IPS DF 4.7 (cell line): ENCODE measurements around the gene DSTYK.

Experiments
- DNase-seq: peaks from one replicate; pipeline ENCODE4 v3.0.0-alpha.2; 2013; ENCODE audit warnings: low spot score; ENCODE audit errors: extremely low read depth

The DSTYK gene

GRCh38 chr1:205129447-205130029 lies 82.0 kb downstream of the DSTYK start:
- DNase-seq = no peak

GRCh38 chr1:205128050-205128449 lies 83.5 kb downstream of the DSTYK start:
- no peak for DNase-seq

GRCh38 chr1:205127646-205128045 lies 83.9 kb downstream of the DSTYK start:
- DNase-seq = no peak

- DNase-seq = no peak
These were observed 86.8 kb downstream of the DSTYK start for GRCh38 chr1:205124726-205125125.

- DNase-seq = no peak
These were observed 89.0 kb downstream of the DSTYK start for GRCh38 chr1:205122489-205122882.

- DNase-seq = peak; percentile 78
These were observed 89.6 kb downstream of the DSTYK start, which contains the start of gene RBBP5 for GRCh38 chr1:205121660-205122488. Gene RBBP5, minus strand, starts transcription at chr1:205121978. Its CDS starts 105 bp downstream, at chr1:205121873.

- DNase-seq = no peak
These were observed 92.8 kb downstream of the DSTYK start for GRCh38 chr1:205118752-205119151.

GRCh38 chr1:205111354-205111753 lies 100.1 kb downstream of the DSTYK start:
- no peak for DNase-seq

GRCh38 chr1:205109711-205110110 lies 101.8 kb downstream of the DSTYK start:
- DNase-seq = no peak

GRCh38 chr1:205109269-205109668 lies 102.2 kb downstream of the DSTYK start:
- DNase-seq = no peak

GRCh38 chr1:205108464-205108863 lies 103.0 kb downstream of the DSTYK start:
- DNase-seq = no peak

- DNase-seq = no peak
These were observed 104.2 kb downstream of the DSTYK start for GRCh38 chr1:205107327-205107726.

- DNase-seq = no peak
These were observed 109.1 kb downstream of the DSTYK start for GRCh38 chr1:205102404-205102803.

GRCh38 chr1:205098242-205098641 lies 113.3 kb downstream of the DSTYK start:
- DNase-seq = no peak

- DNase-seq = no peak
These were observed 116.1 kb downstream of the DSTYK start for GRCh38 chr1:205095422-205095821.
